Upper lobe of right lung (tissue), 1 donor: ENCODE measurements around the gene RUSF1. TPM values are rescaled to one million over a fixed set of nuclear protein-coding genes. Genes with fewer than 3 reads are reported as not detected.
A peak's percentile ranks its signal among the peaks of the same experiment; 100 is the strongest.

Source experiments
- ATAC-seq: fragments of 200-7000 bp; cut with Tn5 transposase; one replicate; pipeline ENCODE4 v1.9.1; 2020; ENCODE audit warnings: mild to moderate bottlenecking, moderate library complexity
- DNase-seq: peaks from one replicate; pipeline ENCODE4 v3.0.0-alpha.2; 2020
- H3K27ac ChIP-seq: fragments of 200-600 bp; one replicate; pipeline ENCODE4 v1.8.0; 2022
- H3K27me3 ChIP-seq: fragments of 200-600 bp; one replicate; pipeline ENCODE4 v1.8.0; 2022; ENCODE audit warnings: mild to moderate bottlenecking
- H3K36me3 ChIP-seq: fragments of 200-600 bp; one replicate; pipeline ENCODE4 v1.8.0; 2022
- H3K4me1 ChIP-seq: fragments of 200-600 bp; one replicate; pipeline ENCODE4 v1.8.0; 2022
- H3K4me3 ChIP-seq: fragments of 200-600 bp; one replicate; pipeline ENCODE4 v1.8.0; 2022; ENCODE audit warnings: mild to moderate bottlenecking
- H3K9me3 ChIP-seq: fragments of 200-600 bp; one replicate; pipeline ENCODE4 v1.8.0; 2022
- CTCF ChIP-seq: fragments of 200-600 bp; IDR thresholded peaks from one replicate; pipeline ENCODE4 v1.8.0; 2022; ENCODE audit warnings: antibody characterized with exemption
- intact Hi-C: fragments of 100-400 bp; cut with DNase I; formaldehyde crosslinking; loops from one replicate; pipeline ENCODE4 v1.11.0; 2022
- total RNA-seq: library from RNA; stranded (reverse); fragmentation: NEBNext Ultra II Directional; extraction: Animal tissue kit (Norgen Biotek cat#: 25700); gene quantifications from one replicate; pipeline ENCODE4 v1.2.1, GENCODE V29; 2021
- donor health status: DM: no; HTN: yes; CAD: no; lungs with severe emphysema.

Gene RUSF1
- total RNA-seq, 1 donor from 2014 or later = 62.8 TPM

DNA sequence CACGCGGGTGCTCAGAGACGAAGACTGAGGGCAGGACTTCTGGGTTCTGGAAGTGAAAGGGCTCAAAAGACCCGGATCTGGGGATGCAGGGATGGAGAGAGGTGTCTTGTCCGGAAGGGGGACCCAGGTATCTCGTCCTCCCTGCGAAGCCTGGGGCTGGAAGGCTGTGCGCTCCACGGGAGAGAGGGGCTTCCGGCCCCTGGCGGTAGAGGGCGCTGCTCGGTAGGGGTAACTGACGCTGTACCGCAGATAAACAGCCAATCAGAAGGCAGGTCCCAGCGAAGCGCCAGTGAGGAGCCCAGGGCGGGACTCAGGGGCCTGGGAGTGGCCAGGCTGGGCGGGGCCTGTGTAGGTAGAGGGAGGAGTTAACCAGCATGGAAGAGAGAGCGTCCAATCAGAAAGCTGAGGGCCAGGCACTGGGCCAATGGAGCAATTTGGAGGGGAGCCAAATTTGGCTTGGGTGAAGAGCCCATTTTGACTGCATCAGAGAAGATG lies 35.4 kb downstream of the RUSF1 start:
- peaks cover 14% of the 10 kb centered on the region for H3K4me1 ChIP-seq
- no peaks in the 10 kb centered on the region for H3K27me3 ChIP-seq
- DNase-seq = peak; percentile 94

DNA sequence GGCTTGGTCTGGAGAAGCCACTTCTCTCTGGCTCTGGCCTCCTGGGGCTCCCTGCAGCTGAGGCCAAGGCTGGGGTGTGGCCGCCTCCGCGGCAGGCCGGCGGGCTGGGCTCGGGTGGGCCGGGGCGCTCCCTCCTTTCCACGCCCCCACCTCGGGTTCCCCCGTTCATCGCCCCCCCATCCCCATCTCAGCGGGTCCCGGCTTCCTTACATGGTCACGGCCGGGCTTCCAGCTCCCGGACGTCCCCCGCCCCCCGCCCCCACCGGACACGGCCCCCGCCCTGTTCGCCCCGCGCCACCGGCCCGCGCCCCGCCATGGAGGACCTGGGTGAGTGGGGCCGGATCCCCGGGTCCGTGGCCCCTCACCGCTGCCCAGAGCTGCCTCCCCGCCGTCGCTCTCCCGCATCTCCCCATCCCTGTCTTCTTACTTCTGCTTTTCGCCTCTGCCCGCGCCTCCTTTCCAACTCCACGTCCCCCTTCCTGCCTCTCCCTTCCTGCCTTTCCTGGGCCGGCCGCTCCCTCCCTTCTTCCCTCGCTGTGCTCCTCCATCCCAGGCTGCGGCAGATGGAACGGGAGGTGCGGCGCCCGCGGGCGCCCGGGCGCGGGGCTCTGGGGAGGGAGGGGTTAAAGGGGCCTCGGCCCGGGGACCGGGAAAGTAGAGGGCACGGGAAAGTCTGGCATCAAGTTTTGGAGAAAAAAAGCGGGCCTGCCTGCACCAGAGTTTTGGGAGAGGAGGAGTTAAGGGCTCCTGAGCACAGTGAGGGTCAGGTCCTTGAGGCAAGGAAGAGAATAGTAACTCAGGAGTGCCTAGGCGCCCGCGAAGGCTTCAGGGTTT lies 36.1 kb downstream of the RUSF1 start, which contains the start of gene TGFB1I1:
TGFB1I1 (plus strand) TSS at position 278 of the 834 bp plus-strand sequence; CDS start at position 315, 37 bp downstream.
- no peaks in the 10 kb centered on the region for H3K9me3 ChIP-seq
- ATAC-seq = peak; percentile 42
- no peak for DNase-seq
- no peaks in the 10 kb centered on the region for H3K27me3 ChIP-seq
- H3K4me3 ChIP-seq = peak within 1 kb of the TSS; percentile 62
- H3K36me3 ChIP-seq = peaks cover 13% of the 10 kb centered on the region
- H3K27ac ChIP-seq = peak within 1 kb of the TSS; percentile 86
- peaks cover 10% of the 10 kb centered on the region for H3K4me1 ChIP-seq
- intact Hi-C loops = no loop called here
- TF ChIP-seq CTCF = no peak

More for the DNA sequence above, 35.4 kb downstream of the RUSF1 start:
- peak; percentile 77 for TF ChIP-seq CTCF
- H3K36me3 ChIP-seq = peaks cover 18% of the 10 kb centered on the region
- intact Hi-C loops = no loop called here
- H3K27ac ChIP-seq = peak overlapping the region; percentile 86
- no peaks in the 10 kb centered on the region for H3K9me3 ChIP-seq
- peak overlapping the region; percentile 62 for H3K4me3 ChIP-seq
- peak; percentile 84 for ATAC-seq

- no peak for TF ChIP-seq CTCF
- no peak for DNase-seq
- peaks cover 10% of the 10 kb centered on the region for H3K4me1 ChIP-seq
- peak overlapping the region; percentile 62 for H3K4me3 ChIP-seq
- H3K9me3 ChIP-seq = no peaks in the 10 kb centered on the region
- H3K27me3 ChIP-seq = no peaks in the 10 kb centered on the region
- intact Hi-C loops = no loop called here
- no peak for ATAC-seq
- peak overlapping the region; percentile 86 for H3K27ac ChIP-seq
- H3K36me3 ChIP-seq = peaks cover 13% of the 10 kb centered on the region
Measured at GRCh38 chr16:31471241-31471874, 36.8 kb downstream of the RUSF1 start.

- no peak for TF ChIP-seq CTCF
- ATAC-seq = no peak
- intact Hi-C loops = no loop called here
- H3K4me3 ChIP-seq = no peak overlapping the region
- peaks cover 10% of the 10 kb centered on the region for H3K4me1 ChIP-seq
- H3K9me3 ChIP-seq = no peaks in the 10 kb centered on the region
- H3K27me3 ChIP-seq = no peaks in the 10 kb centered on the region
- peak overlapping the region; percentile 86 for H3K27ac ChIP-seq
- DNase-seq = no peak
- H3K36me3 ChIP-seq = peaks cover 13% of the 10 kb centered on the region
Measured at GRCh38 chr16:31470615-31471014, 37.6 kb downstream of the RUSF1 start.

DNA sequence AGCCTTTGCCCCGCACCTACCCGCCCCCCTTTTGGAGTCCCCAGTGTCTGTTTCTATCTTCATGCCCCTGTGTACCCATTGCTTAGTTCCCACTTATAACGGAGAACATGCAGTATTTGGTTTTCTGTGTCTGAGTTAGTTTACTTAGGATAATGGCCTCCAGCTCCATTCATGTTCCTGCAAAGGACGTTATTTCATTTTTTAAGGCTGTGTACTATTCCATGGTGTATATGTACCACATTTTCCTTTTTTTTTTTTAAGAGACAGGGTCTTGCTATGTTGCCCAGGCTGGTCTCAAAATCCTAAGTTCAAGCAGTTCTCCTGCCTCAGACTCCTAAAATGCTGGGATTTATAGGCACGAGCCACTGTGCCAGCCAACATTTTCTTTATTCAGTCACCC lies 40.3 kb downstream of the RUSF1 start:
- TF ChIP-seq CTCF = no peak
- no peak for ATAC-seq
- intact Hi-C loops = no loop called here
- Histone ChIP-seq H3K27me3 (no peaks in the 10 kb centered on the region), H3K4me1 (peaks cover 10% of the 10 kb centered on the region), H3K36me3 (peaks cover 19% of the 10 kb centered on the region), H3K27ac (no peak overlapping the region), H3K4me3 (no peak overlapping the region), H3K9me3 (no peaks in the 10 kb centered on the region)
- DNase-seq = no peak
